Gastroesophageal sphincter (tissue), 3 donors: ENCODE measurements around the gene HPSE2.

Experiments
- CTCF ChIP-seq, 4 experiments: fragments of 200-600 bp in 2 of 4; fragments of 450-650 bp in 2 of 4; sonication (generic) in 1 of 4; IDR thresholded peaks; one replicate each; pipeline ENCODE4 v1.5.1; 2017 to 2019; ENCODE audit warnings: antibody characterized with exemption in 4 of 4, mild to moderate bottlenecking in 2 of 4, moderate library complexity in 2 of 4
- POLR2A ChIP-seq, 2 donors: fragments of 450-650 bp; IDR thresholded peaks; one replicate each; pipeline ENCODE4 v1.6.1; 2017; ENCODE audit warnings: antibody characterized with exemption in 2 of 2, mild to moderate bottlenecking in 2 of 2, moderate library complexity in 1 of 2

GRCh38 chr10:98445200-98445812 is 790.3 kb downstream of the HPSE2 start:
- TF ChIP-seq CTCF (IDR thresholded peaks at IDR 0.05) (no peak), POLR2A (IDR thresholded peaks at IDR 0.05) (no peak)
